Coronary artery (tissue), 2 donors: Measurements from ENCODE around the gene CARM1.

Source experiments
- DNase-seq: peaks from one replicate; pipeline ENCODE4 v3.0.0-alpha.2; 2017; ENCODE audit warnings: low spot score
- H3K27ac ChIP-seq, 2 donors: fragments of 200-600 bp; sonication (generic); one replicate each; pipeline ENCODE4 v1.5.1; 2016 to 2019
- H3K4me3 ChIP-seq: fragments of 200-600 bp; sonication (generic); 2 replicates; pipeline ENCODE4 v1.5.1; 2016; ENCODE audit warnings: mild to moderate bottlenecking, moderate library complexity
- CTCF ChIP-seq: fragments of 200-600 bp; sonication (generic); IDR thresholded peaks from one replicate; pipeline ENCODE4 v1.5.1; 2019; ENCODE audit warnings: antibody characterized with exemption

CARM1 gene

GRCh38 chr19:10878253-10878652, 6.9 kb downstream of the CARM1 start:
- no peak for DNase-seq
- Histone ChIP-seq H3K27ac (no peak overlapping the region), H3K4me3 (no peak overlapping the region)
- no peak for TF ChIP-seq CTCF

GRCh38 chr19:10881403-10882107, 10.2 kb downstream of the CARM1 start:
- no peak for TF ChIP-seq CTCF
- no peak overlapping the region for H3K27ac ChIP-seq
- no peak overlapping the region for H3K4me3 ChIP-seq
- no peak for DNase-seq

GRCh38 chr19:10882108-10882457, 10.7 kb downstream of the CARM1 start:
- no peak for TF ChIP-seq CTCF
- H3K27ac ChIP-seq, result no peak overlapping the region
- no peak for DNase-seq
- H3K4me3 ChIP-seq, result no peak overlapping the region

GRCh38 chr19:10884274-10884673, 12.9 kb downstream of the CARM1 start:
- DNase-seq, result no peak
- no peak for TF ChIP-seq CTCF
- H3K27ac ChIP-seq, result no peak overlapping the region
- H3K4me3 ChIP-seq, result no peak overlapping the region

- no peak overlapping the region for H3K27ac ChIP-seq
- DNase-seq, result no peak
- no peak for TF ChIP-seq CTCF
- H3K4me3 ChIP-seq, result no peak overlapping the region
Observed at GRCh38 chr19:10885201-10886169, 14.1 kb downstream of the CARM1 start.

- Histone ChIP-seq H3K4me3 (no peak overlapping the region), H3K27ac (no peak overlapping the region)
- no peak for TF ChIP-seq CTCF
- no peak for DNase-seq
Observed at GRCh38 chr19:10887616-10888367, 16.4 kb downstream of the CARM1 start.
